H1 (cell line): ENCODE data around the gene C19orf25. TPM values are rescaled to one million over a fixed set of nuclear protein-coding genes. Genes with fewer than 3 reads are reported as not detected.

Source experiments
- CTCF ChIA-PET: fragments of 300-600 bp; sonication (Branson Sonifier 250); formaldehyde crosslinking; loops from one replicate; lab custom pipeline; 2021; ENCODE audit not compliant: partially characterized antibody; lab: Charles Lee
- POLR2A ChIA-PET: fragments of 300-600 bp; sonication (Branson Sonifier 250); formaldehyde crosslinking; loops from one replicate; lab custom pipeline; 2021; ENCODE audit warnings: inconsistent platforms; ENCODE audit not compliant: partially characterized antibody; lab: Charles Lee
- DNase-seq, 2 experiments: peaks; one replicate each; pipeline versions ENCODE4 v3.0.0 to v3.0.0-alpha.2; 2010 to 2022; ENCODE audit warnings: low spot score in 2 of 2, low read depth in 1 of 2, mixed read lengths in 1 of 2
- FAIRE-seq: peaks from 2 replicates; lab custom pipeline; 2011; peaks lifted over from hg19 to GRCh38; lab: Jason Lieb, UNC
- H2AFZ ChIP-seq: 2 replicates; pipeline ENCODE4 v1.8.1; 2012; ENCODE audit warnings: low read length, inconsistent platforms
- H2AK5ac ChIP-seq: 2 replicates; pipeline ENCODE4 v1.6.1; 2013; ENCODE audit warnings: low read depth, low read length
- H2BK120ac ChIP-seq: replicated peaks from 2 replicates; pipeline ENCODE3; 2013; ENCODE audit warnings: low read depth, low read length, inconsistent platforms
- H2BK12ac ChIP-seq: 2 replicates; pipeline ENCODE4 v1.6.1; 2013; ENCODE audit warnings: low read depth, low read length
- H2BK15ac ChIP-seq: 2 replicates; pipeline ENCODE4 v1.6.1; 2013; ENCODE audit warnings: low read length
- H2BK20ac ChIP-seq: 2 replicates; pipeline ENCODE4 v1.6.1; 2013; ENCODE audit warnings: low read length
- H2BK5ac ChIP-seq: 2 replicates; pipeline ENCODE4 v1.6.1; 2013; ENCODE audit warnings: low read depth, low read length
- H3K14ac ChIP-seq: 2 replicates; pipeline ENCODE4 v1.6.1; 2013; ENCODE audit warnings: inconsistent platforms; ENCODE audit not compliant: insufficient read length
- H3K18ac ChIP-seq: 2 replicates; pipeline ENCODE4 v1.6.1; 2013; ENCODE audit warnings: low read length; ENCODE audit errors: extremely low read depth
- H3K23ac ChIP-seq: 2 replicates; pipeline ENCODE4 v1.6.1; 2013; ENCODE audit warnings: inconsistent platforms; ENCODE audit not compliant: insufficient read length
- H3K23me2 ChIP-seq: 2 replicates; pipeline ENCODE4 v1.6.1; 2013; ENCODE audit warnings: low read depth, low read length
- H3K27ac ChIP-seq: 2 replicates; pipeline ENCODE4 v1.6.1; 2011; ENCODE audit warnings: low read depth, low read length, inconsistent platforms
- H3K27me3 ChIP-seq, 4 experiments: replicated peaks in 1 of 4; 1 replicate in 1 of 4; 2 replicates in 3 of 4; pipeline versions ENCODE4 v1.6.1 to v1.8.1; 2011 to 2013; ENCODE audit warnings: low read length in 3 of 4, mild to moderate bottlenecking in 3 of 4, inconsistent platforms in 2 of 4, mixed read lengths in 2 of 4, moderate library complexity in 1 of 4; ENCODE audit not compliant: control insufficient read depth in 3 of 4, insufficient read depth in 3 of 4; ENCODE audit errors: extremely low read depth in 1 of 4
- H3K36me3 ChIP-seq, 4 experiments: 2 replicates each; pipeline versions ENCODE4 v1.6.1 to v1.8.1; 2011 to 2013; ENCODE audit warnings: mild to moderate bottlenecking in 4 of 4, low read length in 3 of 4, moderate library complexity in 2 of 4, control low read depth in 1 of 4, inconsistent platforms in 1 of 4; ENCODE audit not compliant: insufficient read depth in 4 of 4, control insufficient read depth in 2 of 4
- H3K4ac ChIP-seq: replicated peaks from 2 replicates; pipeline ENCODE3; 2013; ENCODE audit warnings: low read length, low read depth, mixed read lengths, inconsistent platforms; ENCODE audit not compliant: insufficient read length
- H3K4me1 ChIP-seq, 4 experiments: replicated peaks in 1 of 4; 1 replicate in 1 of 4; 2 replicates in 3 of 4; pipeline versions ENCODE4 v1.6.1 to v1.8.1; 2011 to 2013; ENCODE audit warnings: low read length in 3 of 4, inconsistent platforms in 2 of 4, mixed read lengths in 1 of 4; ENCODE audit not compliant: insufficient read depth in 4 of 4, control insufficient read depth in 3 of 4
- H3K4me2 ChIP-seq, 2 experiments: 2 replicates each; pipeline versions ENCODE4 v1.6.1 to v1.8.1; 2011 to 2013; ENCODE audit warnings: low read depth in 2 of 2, low read length in 2 of 2, control low read depth in 1 of 2, inconsistent platforms in 1 of 2, mild to moderate bottlenecking in 1 of 2; ENCODE audit not compliant: insufficient read depth in 1 of 2
- H3K4me3 ChIP-seq, 4 experiments: fragments of 200-600, 300-600 bp in 1 of 4; sonication (generic), shearing (Covaris generic), sonication (Bioruptor Twin) in 1 of 4; 2 replicates each; pipeline versions ENCODE4 v1.5.1 to v1.8.1; 2011 to 2016; ENCODE audit warnings: low read length in 4 of 4, low read depth in 3 of 4, control low read depth in 2 of 4, inconsistent platforms in 2 of 4, mild to moderate bottlenecking in 2 of 4, mixed read lengths in 1 of 4, moderate library complexity in 1 of 4; ENCODE audit not compliant: insufficient read depth in 2 of 4; ENCODE audit errors: extremely low read depth in 1 of 4
- H3K56ac ChIP-seq: replicated peaks from 2 replicates; pipeline ENCODE3; 2013; ENCODE audit warnings: low read depth, mild to moderate bottlenecking, mixed read lengths, low read length, inconsistent platforms; ENCODE audit not compliant: insufficient read length
- H3K79me1 ChIP-seq: 2 replicates; pipeline ENCODE4 v1.6.1; 2013; ENCODE audit warnings: low read depth, low read length, control low read depth
- H3K79me2 ChIP-seq, 2 experiments: 2 replicates each; pipeline versions ENCODE4 v1.6.1 to v1.8.1; 2012 to 2013; ENCODE audit warnings: low read length in 2 of 2, mild to moderate bottlenecking in 2 of 2, inconsistent platforms in 1 of 2; ENCODE audit not compliant: insufficient read depth in 2 of 2, control insufficient read depth in 1 of 2
- H3K9ac ChIP-seq, 4 experiments: replicated peaks in 1 of 4; 1 replicate in 1 of 4; 2 replicates in 3 of 4; pipeline versions ENCODE4 v1.6.1 to v1.8.1; 2011 to 2013; ENCODE audit warnings: low read depth in 3 of 4, low read length in 3 of 4, control low read depth in 2 of 4, mild to moderate bottlenecking in 2 of 4, moderate library complexity in 2 of 4, inconsistent platforms in 1 of 4; ENCODE audit errors: extremely low read depth in 1 of 4
- H3K9me3 ChIP-seq, 2 experiments: 2 replicates each; pipeline versions ENCODE4 v1.6.1 to v1.8.1; 2012 to 2013; ENCODE audit warnings: mild to moderate bottlenecking in 2 of 2, moderate library complexity in 2 of 2, control low read depth in 1 of 2, inconsistent platforms in 1 of 2, low read depth in 1 of 2, low read length in 1 of 2, mixed read lengths in 1 of 2; ENCODE audit not compliant: insufficient read depth in 2 of 2
- H4K20me1 ChIP-seq, 2 experiments: replicated peaks in 1 of 2; 2 replicates each; pipeline versions ENCODE3 to v1.8.1; 2011 to 2013; ENCODE audit warnings: inconsistent platforms in 2 of 2, low read length in 2 of 2, mild to moderate bottlenecking in 1 of 2; ENCODE audit not compliant: insufficient read depth in 2 of 2, control insufficient read depth in 1 of 2
- H4K5ac ChIP-seq: 2 replicates; pipeline ENCODE4 v1.6.1; 2013; ENCODE audit warnings: low read length, low read depth, mixed read lengths, inconsistent platforms; ENCODE audit not compliant: insufficient read length
- H4K8ac ChIP-seq: 2 replicates; pipeline ENCODE4 v1.8.0; 2013; ENCODE audit warnings: mild to moderate bottlenecking, moderate library complexity, low read length, inconsistent platforms; ENCODE audit not compliant: insufficient read depth; ENCODE audit errors: extremely low read depth
- H4K91ac ChIP-seq: replicated peaks from 2 replicates; pipeline ENCODE3; 2013; ENCODE audit warnings: low read length, mixed read lengths, inconsistent platforms; ENCODE audit not compliant: insufficient read length
- BCL11A ChIP-seq, 2 experiments: IDR thresholded peaks; one replicate each; pipeline ENCODE4 v1.6.1; 2011; ENCODE audit warnings: low read depth in 2 of 2, low read length in 2 of 2, mild to moderate bottlenecking in 2 of 2
- CHD2 ChIP-seq: IDR thresholded peaks from 2 replicates; pipeline ENCODE4 v1.6.1; 2012; ENCODE audit warnings: low read length, improper control_type of control experiment
- EP300 ChIP-seq, 2 experiments: IDR thresholded peaks; 1 replicate in 1 of 2; 2 replicates in 1 of 2; pipeline ENCODE4 v1.6.1; 2011 to 2012; ENCODE audit warnings: low read depth in 2 of 2, low read length in 2 of 2, mild to moderate bottlenecking in 2 of 2, borderline replicate concordance in 1 of 2, inconsistent platforms in 1 of 2, moderate library complexity in 1 of 2
- GTF2F1 ChIP-seq: IDR thresholded peaks from 2 replicates; pipeline ENCODE4 v1.6.1; 2012; ENCODE audit warnings: low read depth, low read length, improper control_type of control experiment, borderline replicate concordance
- NANOG ChIP-seq: IDR thresholded peaks from 2 replicates; pipeline ENCODE4 v1.6.1; 2011; ENCODE audit warnings: low read length, low read depth, mild to moderate bottlenecking, inconsistent platforms; ENCODE audit not compliant: insufficient read depth, poor library complexity, severe bottlenecking
- SIRT6 ChIP-seq: IDR thresholded peaks from one replicate; pipeline ENCODE4 v1.7.1; 2012; ENCODE audit warnings: low read length, inconsistent platforms
- SP1 ChIP-seq: IDR thresholded peaks from 2 replicates; pipeline ENCODE4 v1.6.1; 2011; ENCODE audit warnings: low read depth, low read length
- SRF ChIP-seq: IDR thresholded peaks from 2 replicates; pipeline ENCODE4 v1.6.1; 2011; ENCODE audit warnings: mild to moderate bottlenecking, low read depth, low read length, moderate library complexity
- TAF1 ChIP-seq: IDR thresholded peaks from 2 replicates; pipeline ENCODE4 v1.6.1; 2011; ENCODE audit warnings: mild to moderate bottlenecking, low read depth, low read length
- WGBS, 2 experiments: shearing (Covaris generic) in 1 of 2; methylation state at CpG; one replicate each; pipeline versions ENCODE4 v1.1.6 to v1.1.7; 2013 to 2015; ENCODE audit warnings: low lambda C conversion rate in 2 of 2, mixed read lengths in 2 of 2, inconsistent platforms in 1 of 2, low coverage in 1 of 2, missing lambda C conversion rate in 1 of 2; ENCODE audit not compliant: insufficient replicate concordance in 2 of 2, insufficient coverage in 1 of 2, insufficient read length in 1 of 2; ENCODE audit errors: extremely low coverage in 1 of 2, missing lambda C conversion rate in 1 of 2; 5-methylcytosine and 5-hydroxymethylcytosine counted together
- polyA plus RNA-seq, 7 experiments: library from polyadenylated mRNA; depleted of rRNA in 3 of 7; stranded (reverse) in 5 of 7; unstranded in 2 of 7; fragments of >200 nt in 5 of 7; fragments of 200-250 nt in 2 of 7; gene quantifications; 1 replicate in 5 of 7; 2 replicates in 1 of 7; 4 replicates in 1 of 7; pipeline versions ENCODE4 v1.2.1 to v1.2.3, GENCODE V29; 2011 to 2013; ENCODE audit warnings: missing spikeins in 2 of 7, mixed read lengths in 2 of 7
- total RNA-seq: library from RNA; stranded (reverse); fragmentation: NEBNext Ultra II Directional; extraction: Animal tissue kit (Norgen Biotek cat#: 25700); gene quantifications from 2 replicates; pipeline ENCODE4 v1.2.1, GENCODE V29; 2021

Gene C19orf25
- total and polyA plus RNA-seq, 2 of the 8 experiments (the other 6 are each of a cell fraction or from before 2014, with no cell fraction given): 41.3 to 67.4 TPM

GRCh38 chr19:1423436-1424191, 55.4 kb downstream of the C19orf25 start:
- no peak overlapping the region for H3K18ac ChIP-seq
- no peaks in the 10 kb centered on the region for H3K27me3 ChIP-seq
- H3K4me3 ChIP-seq: no peak overlapping the region
- H3K79me2 ChIP-seq: peaks cover 0 to 69% of the 10 kb centered on the region in 2 experiments; a peak in 3 of 4 replicates
- H2BK12ac ChIP-seq: no peak overlapping the region
- no peak for FAIRE-seq
- no peak overlapping the region for H3K23ac ChIP-seq
- H3K79me1 ChIP-seq: peaks cover 13% of the 10 kb centered on the region
- H2AK5ac ChIP-seq: no peak overlapping the region
- H3K9me3 ChIP-seq: no peaks in the 10 kb centered on the region
- H3K27ac ChIP-seq: no peak overlapping the region
- H3K14ac ChIP-seq: no peak overlapping the region
- peak overlapping the region; percentile 31 for H4K8ac ChIP-seq
- peaks cover 0 to 3% (median under 1%) of the 10 kb centered on the region in 4 experiments; a peak in 2 of 7 replicates for H3K4me1 ChIP-seq
- no peak overlapping the region for H4K91ac ChIP-seq
- CTCF ChIA-PET: interaction anchor here (0.9 to 1.4 kb wide), 2 partner anchors 13 kb away, joined by 3 to 6 read pairs; no protein-coding TSS in a partner anchor
- POLR2A ChIA-PET: interaction anchor here (0.6 to 2.6 kb wide), 6 partner anchors 9 to 154 kb away, joined by 3 to 12 read pairs (median 3); partner anchors contain the start of gene CIRBP
- peak overlapping the region; percentile 49; the same call in 1 of the 2 replicates for H2BK5ac ChIP-seq
- peaks cover 37 to 49% of the 10 kb centered on the region in 2 experiments for H4K20me1 ChIP-seq
- peaks cover 37 to 85% (median 69%) of the 10 kb centered on the region in 4 experiments for H3K36me3 ChIP-seq
- no peak overlapping the region for H3K9ac ChIP-seq
- H2BK120ac ChIP-seq: no peak overlapping the region
- DNase-seq: no peak
- no peak overlapping the region for H2BK20ac ChIP-seq
- WGBS, 2 experiments: 90% methylated on average over 37 of the region's 40 CpGs; no CpG with 5 or more reads in 1 of the 2 experiments
- H4K5ac ChIP-seq: no peak overlapping the region
- H2BK15ac ChIP-seq: no peak overlapping the region
- no peak overlapping the region for H2AFZ ChIP-seq
- no peaks in the 10 kb centered on the region for H3K23me2 ChIP-seq
- TF ChIP-seq EP300 (IDR thresholded peaks at IDR 0.05; ENCODE audit: borderline replicate concordance in 1 of 2, low read depth in 2 of 2, low read length in 2 of 2): no peak
- TF ChIP-seq TAF1: no peak
- no peak for TF ChIP-seq SIRT6
- TF ChIP-seq BCL11A (IDR thresholded peaks at IDR 0.05; ENCODE audit: low read depth in 2 of 2, low read length in 2 of 2): no peak
- TF ChIP-seq SRF: no peak
- TF ChIP-seq GTF2F1: no peak
- no peak for TF ChIP-seq SP1
- TF ChIP-seq CHD2: no peak
- no peak for TF ChIP-seq NANOG
- H3K56ac ChIP-seq: no peak overlapping the region
- no peak overlapping the region for H3K4ac ChIP-seq
- H3K4me2 ChIP-seq: no peak overlapping the region
